GM23248 (cell line): ENCODE data around the gene SYNPR. TPM values are rescaled to one million over a fixed set of nuclear protein-coding genes. Genes with fewer than 3 reads are reported as not detected.

Source experiments
- DNase-seq: peaks from one replicate; pipeline ENCODE4 v3.0.0-alpha.2; 2015
- H2AFZ ChIP-seq: fragments of 200-600 bp; sonication (generic); 2 replicates; pipeline ENCODE4 v1.6.1; 2016; ENCODE audit warnings: antibody characterized with exemption
- H3F3A ChIP-seq: fragments of 200-600 bp; sonication (generic); 2 replicates; pipeline ENCODE4 v1.6.1; 2016; ENCODE audit warnings: mild to moderate bottlenecking, antibody characterized with exemption, mixed run types; ENCODE audit not compliant: insufficient read depth
- H3K27ac ChIP-seq: fragments of 200-600 bp; sonication (generic); 2 replicates; pipeline ENCODE4 v1.5.1; 2016; ENCODE audit warnings: mild to moderate bottlenecking
- H3K27me3 ChIP-seq: fragments of 200-600 bp; sonication (generic); replicated peaks from 2 replicates; pipeline ENCODE4 v1.6.1; 2016; ENCODE audit warnings: mild to moderate bottlenecking; ENCODE audit not compliant: insufficient read depth
- H3K36me3 ChIP-seq: fragments of 200-600 bp; sonication (generic); 2 replicates; pipeline ENCODE4 v1.6.1; 2016; ENCODE audit warnings: low read depth, mild to moderate bottlenecking
- H3K4me1 ChIP-seq: fragments of 200-600 bp; sonication (generic); 2 replicates; pipeline ENCODE4 v1.6.1; 2016; ENCODE audit warnings: mild to moderate bottlenecking; ENCODE audit not compliant: insufficient read depth
- H3K4me2 ChIP-seq: fragments of 200-600 bp; sonication (generic); one replicate; pipeline ENCODE4 v1.6.1; 2016; ENCODE audit warnings: mild to moderate bottlenecking; ENCODE audit not compliant: unreplicated experiment
- H3K4me3 ChIP-seq: fragments of 200-600 bp; sonication (generic); 2 replicates; pipeline ENCODE4 v1.5.1; 2016; ENCODE audit warnings: mild to moderate bottlenecking
- H3K79me2 ChIP-seq: fragments of 200-600 bp; sonication (generic); 2 replicates; pipeline ENCODE4 v1.6.1; 2016; ENCODE audit warnings: mild to moderate bottlenecking; ENCODE audit not compliant: insufficient read depth
- H3K9ac ChIP-seq: fragments of 200-600 bp; sonication (generic); 2 replicates; pipeline ENCODE4 v1.6.1; 2016; ENCODE audit warnings: mild to moderate bottlenecking
- H3K9me2 ChIP-seq: fragments of 200-600 bp; sonication (generic); 2 replicates; pipeline ENCODE4 v1.6.1; 2016; ENCODE audit warnings: mixed run types, mild to moderate bottlenecking, moderate library complexity; ENCODE audit not compliant: insufficient read depth
- H3K9me3 ChIP-seq: fragments of 200-600 bp; sonication (generic); one replicate; pipeline ENCODE4 v1.6.1; 2017; ENCODE audit warnings: low read depth
- H4K20me1 ChIP-seq: fragments of 200-600 bp; sonication (generic); 2 replicates; pipeline ENCODE4 v1.6.0; 2016; ENCODE audit not compliant: insufficient read depth
- EZH2 ChIP-seq: fragments of 200-600 bp; sonication (generic); IDR thresholded peaks from 2 replicates; pipeline ENCODE4 v1.6.1; 2018; ENCODE audit warnings: antibody characterized with exemption, mild to moderate bottlenecking; ENCODE audit not compliant: insufficient read depth, poor library complexity, severe bottlenecking
- EZH2phosphoT487 ChIP-seq: fragments of 200-600 bp; sonication (generic); IDR thresholded peaks from 2 replicates; pipeline ENCODE4 v1.6.1; 2018; ENCODE audit warnings: antibody characterized with exemption, moderate library complexity, mild to moderate bottlenecking, low read depth; ENCODE audit not compliant: insufficient read depth
- WGBS, 2 experiments: methylation state at CpG; one replicate each; pipeline ENCODE4 v1.1.6; 2015 to 2017; ENCODE audit warnings: low lambda C conversion rate in 2 of 2, low coverage in 1 of 2; ENCODE audit errors: missing lambda C conversion rate in 2 of 2; 5-methylcytosine and 5-hydroxymethylcytosine counted together
- in situ Hi-C: fragments of 300-500 bp; cut with MboI; formaldehyde crosslinking; loops from 2 replicates; pipeline ENCODE4 v1.15.0; 2020
- polyA plus RNA-seq: library from polyadenylated mRNA; unstranded; fragments of >200 nt; fragmentation: Nextera tagmentation; extraction: Ambion mirVana; gene quantifications from 2 replicates; pipeline ENCODE4 v1.2.1, GENCODE V29; 2016
- total RNA-seq: library from RNA; depleted of rRNA; stranded (reverse); fragments of >200 nt; shearing (Covaris generic); gene quantifications from 2 replicates; pipeline ENCODE4 v1.2.3, GENCODE V29; 2014; rRNA removed

SYNPR gene
- total RNA-seq, result not detected in 2 replicates
- not detected in 2 replicates for polyA plus RNA-seq

DNA sequence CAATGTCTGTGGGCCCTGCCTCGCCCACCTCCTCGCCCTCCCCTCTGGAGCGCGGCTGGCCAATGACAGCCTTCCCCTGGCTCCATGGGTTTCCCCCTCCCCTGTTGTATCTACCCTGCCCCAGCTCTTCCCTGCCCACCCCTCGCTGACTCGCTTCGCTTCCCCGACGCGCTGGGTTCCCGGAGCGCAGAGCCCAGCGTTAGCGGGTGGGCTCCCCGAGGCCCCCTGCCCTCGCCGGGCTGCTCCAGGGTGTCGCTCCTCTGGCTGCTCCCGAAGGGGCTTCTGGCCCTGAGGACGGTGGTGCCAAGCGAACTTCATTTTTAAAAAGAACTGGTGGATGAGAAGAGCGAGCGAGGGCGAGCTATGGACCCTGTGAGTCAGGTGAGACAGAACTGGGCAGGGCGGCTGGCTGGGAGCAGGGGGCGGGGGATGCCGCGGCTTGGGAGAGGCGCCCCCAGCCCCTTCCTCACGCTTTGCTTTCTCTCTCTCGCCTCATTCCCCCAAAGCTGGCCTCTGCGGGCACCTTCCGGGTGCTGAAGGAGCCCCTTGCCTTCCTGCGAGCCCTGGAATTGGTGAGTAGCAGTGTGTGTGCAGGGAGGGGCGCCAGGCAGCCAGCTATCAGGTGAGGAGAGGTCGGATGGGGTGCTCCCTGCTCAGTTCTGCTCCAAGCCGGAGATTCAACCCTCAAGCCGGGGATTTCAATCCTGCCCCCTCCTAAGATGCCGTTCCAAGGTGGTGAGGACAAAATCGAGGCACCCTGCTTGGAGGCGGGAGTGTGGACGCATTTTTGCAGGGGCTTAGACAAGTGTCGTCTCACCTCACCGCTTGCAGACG is at the start of gene SYNPR:
Gene SYNPR, plus strand, starts transcription at position 138 of the 834 bp plus-strand sequence.
- TF ChIP-seq EZH2phosphoT487, result 0 out of 2 replicates have a peak, but pooled peaks have one; percentile 30
- TF ChIP-seq EZH2, result no peak
- no peak within 1 kb of the TSS for H3K4me3 ChIP-seq
- 3 to 5% methylated on average over 39 to 43 of the region's 45 CpGs for WGBS, 2 experiments
- H3K4me1 ChIP-seq, result no peaks in the 10 kb centered on the region
- H3K9ac ChIP-seq, result no peak within 1 kb of the TSS
- no peaks in the 10 kb centered on the region for H3K9me2 ChIP-seq
- H3K27ac ChIP-seq, result no peak within 1 kb of the TSS
- H4K20me1 ChIP-seq, result no peaks in the 10 kb centered on the region
- no peaks in the 10 kb centered on the region for H3K9me3 ChIP-seq
- H3K27me3 ChIP-seq, result peaks cover 55% of the 10 kb centered on the region
- H3K36me3 ChIP-seq, result no peaks in the 10 kb centered on the region
- H3F3A ChIP-seq, result no peaks in the 10 kb centered on the region
- in situ Hi-C loops, result no loop called here
- no peaks in the 10 kb centered on the region for H3K79me2 ChIP-seq
- no peak for DNase-seq
- H3K4me2 ChIP-seq, result no peak within 1 kb of the TSS
- H2AFZ ChIP-seq, result no peak within 1 kb of the TSS

DNA sequence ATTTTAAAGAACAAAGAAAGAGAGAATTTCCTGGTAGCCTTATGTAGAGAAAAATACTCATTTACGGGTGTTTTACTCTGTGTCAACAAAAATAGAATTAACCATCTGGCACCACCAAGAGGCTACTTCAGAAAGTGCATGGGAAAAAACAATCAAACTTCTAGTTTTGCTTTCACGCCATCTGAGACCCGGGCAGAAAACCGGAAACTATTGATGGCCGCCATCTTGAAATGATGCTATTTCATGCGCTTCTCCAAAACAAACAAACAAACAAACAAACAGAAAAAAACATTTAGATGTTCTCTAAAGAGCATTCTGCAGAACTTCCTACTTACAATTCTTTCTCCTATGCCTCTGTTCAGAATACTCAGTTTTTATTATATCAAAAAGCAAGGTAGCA is 49.4 kb upstream of the SYNPR start:
- Histone ChIP-seq H3K4me2 (peak overlapping the region; percentile 36), H3K27ac (no peak overlapping the region), H3K27me3 (no peaks in the 10 kb centered on the region), H3K4me1 (no peaks in the 10 kb centered on the region), H3F3A (no peaks in the 10 kb centered on the region), H3K9me3 (no peaks in the 10 kb centered on the region), H2AFZ (peak overlapping the region; percentile 91), H3K79me2 (no peaks in the 10 kb centered on the region), H3K4me3 (peak overlapping the region; percentile 49; the same call in 1 of the 2 replicates), H3K9ac (no peak overlapping the region), H3K9me2 (no peaks in the 10 kb centered on the region), H4K20me1 (no peaks in the 10 kb centered on the region), H3K36me3 (no peaks in the 10 kb centered on the region)
- DNase-seq, result peak; percentile 81
- WGBS, 2 experiments, result 14 to 15% methylated on average over 6 of the region's 6 CpGs
- TF ChIP-seq EZH2 (no peak), EZH2phosphoT487 (no peak)
- in situ Hi-C loops, result loop anchor here (10.0 kb wide), 1 partner anchor 564 kb away; no protein-coding TSS in a partner anchor

GRCh38 chr3:63230146-63230545 is 48.0 kb upstream of the SYNPR start:
- in situ Hi-C loops, result no loop called here
- H3K9me3 ChIP-seq, result no peaks in the 10 kb centered on the region

DNA sequence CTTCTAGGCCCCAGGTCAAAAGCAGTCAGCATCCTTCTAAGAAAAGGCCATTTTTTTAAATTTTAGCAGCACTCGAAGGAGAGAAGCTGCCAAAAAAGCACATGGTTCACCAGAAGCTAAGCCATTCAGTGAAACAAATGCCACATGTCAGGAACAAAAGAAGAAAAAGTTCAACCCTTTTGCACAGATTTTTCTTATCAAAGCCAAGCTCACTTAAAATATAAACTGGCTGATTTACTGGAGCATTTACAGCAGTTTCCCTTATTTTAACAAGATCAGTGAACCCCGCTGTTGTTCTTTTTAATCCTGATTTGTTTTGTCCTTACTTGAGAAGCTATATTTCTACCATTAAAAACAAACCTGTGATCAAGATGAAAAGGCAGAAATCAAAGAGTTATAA is 46.5 kb upstream of the SYNPR start:
- H3F3A ChIP-seq, result no peaks in the 10 kb centered on the region
- in situ Hi-C loops, result no loop called here
- no peaks in the 10 kb centered on the region for H3K9me2 ChIP-seq
- DNase-seq, result no peak
- no peaks in the 10 kb centered on the region for H3K36me3 ChIP-seq
- H3K27ac ChIP-seq, result no peak overlapping the region
- TF ChIP-seq EZH2 (no peak), EZH2phosphoT487 (no peak)
- no peak overlapping the region for H2AFZ ChIP-seq
- no peak overlapping the region for H3K4me2 ChIP-seq
- H4K20me1 ChIP-seq, result no peaks in the 10 kb centered on the region
- H3K9ac ChIP-seq, result no peak overlapping the region
- H3K4me3 ChIP-seq, result no peak overlapping the region
- H3K79me2 ChIP-seq, result no peaks in the 10 kb centered on the region
- H3K4me1 ChIP-seq, result no peaks in the 10 kb centered on the region
- no peaks in the 10 kb centered on the region for H3K27me3 ChIP-seq
- WGBS, 2 experiments, result 51 to 59% methylated on average over 2 of the region's 2 CpGs
- H3K9me3 ChIP-seq, result no peaks in the 10 kb centered on the region

More at GRCh38 chr3:63230146-63230545, 48.0 kb upstream of the SYNPR start:
- H3K4me1 ChIP-seq, result no peaks in the 10 kb centered on the region
- TF ChIP-seq EZH2, result no peak
- TF ChIP-seq EZH2phosphoT487, result no peak
- H3K36me3 ChIP-seq, result no peaks in the 10 kb centered on the region
- no peak overlapping the region for H3K4me3 ChIP-seq
- H3K9ac ChIP-seq, result no peak overlapping the region
- H3F3A ChIP-seq, result no peaks in the 10 kb centered on the region
- no peak overlapping the region for H3K4me2 ChIP-seq
- no peak overlapping the region for H3K27ac ChIP-seq
- no peaks in the 10 kb centered on the region for H3K79me2 ChIP-seq
- no peak overlapping the region for H2AFZ ChIP-seq
- no peak for DNase-seq
- H4K20me1 ChIP-seq, result no peaks in the 10 kb centered on the region
- H3K27me3 ChIP-seq, result no peaks in the 10 kb centered on the region
- no peaks in the 10 kb centered on the region for H3K9me2 ChIP-seq
